Measurements from ENCODE around the gene VSIR.

DNA sequence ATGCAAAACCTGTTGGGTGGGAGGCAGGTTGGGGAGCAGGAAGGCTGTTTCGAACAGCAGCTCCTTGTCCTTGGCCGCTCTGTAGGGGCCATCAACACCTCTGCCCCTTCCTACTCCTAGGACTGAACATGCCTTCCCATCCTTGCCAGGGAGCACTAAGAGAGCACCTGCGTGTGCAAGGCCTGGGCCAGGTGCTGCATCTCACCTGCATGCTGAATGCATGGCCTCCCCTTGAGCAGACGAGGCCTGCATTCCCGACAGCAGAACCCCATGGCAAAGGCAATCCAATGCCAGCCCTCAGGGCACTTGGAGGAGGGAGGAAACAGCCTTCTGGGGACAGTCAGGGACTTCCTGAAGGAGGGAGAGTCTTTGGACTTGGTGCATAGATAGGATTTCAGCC lies 11.0 kb downstream of the VSIR start:
- TF ChIP-seq YY1 (IDR thresholded peaks at IDR 0.05; ENCODE audit: low read depth), result no peak
- no peak for TF ChIP-seq CEBPB (IDR thresholded peaks at IDR 0.05)
- TF ChIP-seq, protein P1, sequence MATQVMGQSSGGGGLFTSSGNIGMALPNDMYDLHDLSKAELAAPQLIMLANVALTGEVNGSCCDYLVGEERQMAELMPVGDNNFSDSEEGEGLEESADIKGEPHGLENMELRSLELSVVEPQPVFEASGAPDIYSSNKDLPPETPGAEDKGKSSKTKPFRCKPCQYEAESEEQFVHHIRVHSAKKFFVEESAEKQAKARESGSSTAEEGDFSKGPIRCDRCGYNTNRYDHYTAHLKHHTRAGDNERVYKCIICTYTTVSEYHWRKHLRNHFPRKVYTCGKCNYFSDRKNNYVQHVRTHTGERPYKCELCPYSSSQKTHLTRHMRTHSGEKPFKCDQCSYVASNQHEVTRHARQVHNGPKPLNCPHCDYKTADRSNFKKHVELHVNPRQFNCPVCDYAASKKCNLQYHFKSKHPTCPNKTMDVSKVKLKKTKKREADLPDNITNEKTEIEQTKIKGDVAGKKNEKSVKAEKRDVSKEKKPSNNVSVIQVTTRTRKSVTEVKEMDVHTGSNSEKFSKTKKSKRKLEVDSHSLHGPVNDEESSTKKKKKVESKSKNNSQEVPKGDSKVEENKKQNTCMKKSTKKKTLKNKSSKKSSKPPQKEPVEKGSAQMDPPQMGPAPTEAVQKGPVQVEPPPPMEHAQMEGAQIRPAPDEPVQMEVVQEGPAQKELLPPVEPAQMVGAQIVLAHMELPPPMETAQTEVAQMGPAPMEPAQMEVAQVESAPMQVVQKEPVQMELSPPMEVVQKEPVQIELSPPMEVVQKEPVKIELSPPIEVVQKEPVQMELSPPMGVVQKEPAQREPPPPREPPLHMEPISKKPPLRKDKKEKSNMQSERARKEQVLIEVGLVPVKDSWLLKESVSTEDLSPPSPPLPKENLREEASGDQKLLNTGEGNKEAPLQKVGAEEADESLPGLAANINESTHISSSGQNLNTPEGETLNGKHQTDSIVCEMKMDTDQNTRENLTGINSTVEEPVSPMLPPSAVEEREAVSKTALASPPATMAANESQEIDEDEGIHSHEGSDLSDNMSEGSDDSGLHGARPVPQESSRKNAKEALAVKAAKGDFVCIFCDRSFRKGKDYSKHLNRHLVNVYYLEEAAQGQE (IDR thresholded peaks at IDR 0.05; ENCODE audit: low read depth), result no peak
- TF ChIP-seq RAD21 (IDR thresholded peaks at IDR 0.05; ENCODE audit: low read depth), result no peak
- TF ChIP-seq, protein P2, sequence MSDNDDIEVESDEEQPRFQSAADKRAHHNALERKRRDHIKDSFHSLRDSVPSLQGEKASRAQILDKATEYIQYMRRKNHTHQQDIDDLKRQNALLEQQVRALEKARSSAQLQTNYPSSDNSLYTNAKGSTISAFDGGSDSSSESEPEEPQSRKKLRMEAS (IDR thresholded peaks at IDR 0.05), result no peak
- no peak for TF ChIP-seq FOXM1 (IDR thresholded peaks at IDR 0.05; ENCODE audit: borderline replicate concordance, low read depth)
- no peak for TF ChIP-seq CREB1 (IDR thresholded peaks at IDR 0.05; ENCODE audit: low read depth)
- no peak for TF ChIP-seq TCF12 (IDR thresholded peaks at IDR 0.05; ENCODE audit: low read depth)
- TF ChIP-seq EP300 (IDR thresholded peaks at IDR 0.05; ENCODE audit: borderline replicate concordance), result no peak
- TF ChIP-seq ZBTB7A (IDR thresholded peaks at IDR 0.05; ENCODE audit: low read depth), result no peak

All from Ishikawa (cell line).